NK-92 (cell line): ENCODE results near the gene KCTD16.

Experiments used
- DNase-seq: peaks from one replicate; lab custom pipeline; 2025; ENCODE audit not compliant: unreplicated experiment; lab: John Stamatoyannopoulos, UW

The KCTD16 gene

GRCh38 chr5:144162686-144163085 is 8.0 kb upstream of the KCTD16 start:
- no peak for DNase-seq

DNA sequence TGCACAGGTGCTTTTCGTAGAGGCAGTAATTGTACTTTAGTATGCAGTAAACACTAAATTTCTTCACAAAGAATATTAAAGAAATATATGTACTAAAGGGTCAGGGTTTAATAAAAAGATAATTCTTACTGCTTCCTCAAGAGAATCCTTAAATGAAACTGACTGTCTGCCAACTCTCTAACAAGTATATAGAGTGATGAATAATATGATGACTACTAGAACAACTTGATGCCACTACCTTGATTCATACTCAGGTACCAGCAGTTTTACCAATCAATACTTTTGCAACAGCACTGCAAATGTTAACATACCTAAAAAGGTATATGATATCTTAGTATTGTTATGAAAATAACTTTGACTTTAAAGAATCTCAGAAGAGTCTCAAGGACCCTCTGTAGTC is 4.0 kb upstream of the KCTD16 start:
- DNase-seq = no peak

- DNase-seq = no peak
Observed at GRCh38 chr5:144167998-144168397, 2.7 kb upstream of the KCTD16 start.

DNA sequence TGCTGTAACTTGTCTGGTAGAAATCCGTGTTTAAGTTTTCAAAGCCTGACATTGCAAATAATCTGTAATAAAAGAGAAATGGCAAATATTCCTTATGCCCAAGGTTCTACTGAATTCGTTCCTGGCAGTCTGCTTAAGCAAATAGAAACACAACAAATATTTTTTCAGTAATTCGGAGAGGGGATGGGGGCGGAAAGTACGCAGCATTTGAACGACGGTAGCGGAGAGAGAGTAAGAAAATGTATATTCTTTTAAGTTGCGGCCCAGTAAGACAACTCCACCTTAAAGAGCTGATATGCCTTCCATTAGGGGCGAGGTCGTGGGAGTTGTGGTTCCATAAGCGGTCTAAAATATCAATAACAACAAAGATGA is 783 bp upstream of the KCTD16 start:
- DNase-seq = no peak

- DNase-seq = no peak
Observed at GRCh38 chr5:144173766-144174165, 3.1 kb downstream of the KCTD16 start.

DNA sequence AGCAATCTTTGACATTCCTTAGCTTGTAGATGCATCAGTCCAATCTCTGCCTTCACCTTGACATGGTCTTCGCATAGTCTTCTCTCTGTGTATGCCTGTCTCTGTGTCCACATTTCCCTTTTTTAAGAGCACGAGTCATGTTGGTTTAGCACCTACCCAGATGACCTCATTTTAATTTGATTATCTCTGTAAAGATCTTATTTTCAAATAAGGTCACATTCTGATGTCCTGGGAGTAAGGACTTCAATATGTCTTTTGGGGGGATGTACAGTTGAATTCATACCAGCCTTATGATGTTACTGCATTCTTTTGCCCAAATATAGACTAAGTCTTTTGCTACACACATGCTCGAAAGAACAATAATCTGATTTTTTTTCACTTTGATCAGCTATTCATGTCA is 6.9 kb downstream of the KCTD16 start:
- DNase-seq = no peak

- no peak for DNase-seq
Observed at GRCh38 chr5:144179226-144179625, 8.6 kb downstream of the KCTD16 start.

DNA sequence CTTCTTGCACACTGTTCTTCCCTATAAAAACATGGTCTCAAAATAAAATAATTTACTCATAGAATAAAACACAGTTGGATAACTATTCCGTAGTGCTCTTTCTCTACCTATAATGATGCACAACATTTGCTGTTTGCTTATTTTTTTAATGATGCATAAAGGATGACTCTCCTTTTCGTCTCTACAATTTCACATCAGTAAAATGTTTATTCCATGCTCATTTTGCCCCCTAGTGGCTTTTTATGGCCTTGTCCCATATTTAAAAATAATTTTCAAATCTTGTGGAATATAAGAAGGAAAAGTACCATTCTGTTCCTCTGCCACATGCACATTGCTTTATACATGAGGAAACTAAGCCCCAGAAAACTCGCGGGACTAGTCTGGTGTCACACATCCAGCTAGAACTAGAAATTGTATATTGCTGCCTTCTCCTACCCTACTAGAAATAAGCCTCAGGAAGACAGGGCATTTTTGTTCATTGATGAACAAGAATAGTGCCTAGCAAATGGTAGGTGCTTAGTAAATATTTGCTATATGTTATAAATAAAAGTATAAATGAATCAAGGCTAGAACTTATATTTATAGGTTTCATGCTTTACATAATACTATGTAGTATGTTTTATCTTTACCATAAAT is 12.7 kb downstream of the KCTD16 start:
- no peak for DNase-seq

DNA sequence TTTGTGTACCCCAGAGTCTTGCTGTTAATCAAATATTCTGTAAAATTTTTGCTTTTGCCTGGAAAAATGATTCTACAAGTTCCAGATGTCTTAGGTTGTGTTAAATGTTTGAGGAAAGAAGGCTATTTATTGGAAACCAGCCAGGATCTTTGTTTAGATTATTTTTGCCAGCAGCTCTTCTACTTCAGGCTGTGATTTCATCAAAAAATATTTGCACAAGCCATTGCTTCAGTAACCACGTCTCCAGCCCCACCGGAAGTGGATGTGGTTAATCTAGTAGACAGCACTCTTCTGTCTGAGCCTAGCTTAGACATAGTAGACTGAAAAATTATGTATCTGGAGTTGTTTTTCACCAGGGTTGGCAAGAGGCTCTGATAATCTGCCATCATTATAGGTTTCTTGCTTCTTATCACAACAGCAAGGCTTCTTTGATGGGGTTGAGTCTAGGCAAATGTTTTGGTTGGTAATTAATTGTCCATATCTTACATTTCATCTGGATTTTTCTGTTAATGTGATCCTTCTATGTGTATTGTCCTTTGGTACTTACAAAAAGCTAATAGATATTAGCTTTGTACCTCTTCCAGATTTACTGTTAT is 17.1 kb downstream of the KCTD16 start:
- no peak for DNase-seq

- DNase-seq = no peak
Observed at GRCh38 chr5:144189800-144190429, 19.2 kb downstream of the KCTD16 start.

GRCh38 chr5:144191531-144191930 is 20.9 kb downstream of the KCTD16 start:
- no peak for DNase-seq

DNA sequence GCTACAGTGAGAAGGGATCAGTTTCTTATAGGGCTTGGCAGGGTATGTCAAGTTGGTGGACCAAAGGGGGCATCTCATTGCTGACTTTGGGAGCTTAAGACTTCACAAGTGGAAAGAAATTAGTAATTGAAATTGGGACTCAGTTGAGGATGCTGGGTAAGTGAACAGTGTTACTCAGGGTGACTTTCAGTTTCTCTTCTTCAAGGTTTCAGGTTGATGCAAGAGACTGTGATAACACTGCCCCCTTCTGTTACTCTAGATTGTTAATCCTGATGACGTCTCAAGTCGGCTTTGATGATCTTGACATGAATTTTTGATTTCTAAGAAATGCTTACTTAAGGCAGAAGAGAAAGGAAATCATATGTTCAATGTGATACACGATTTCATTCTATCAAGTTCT is 21.3 kb downstream of the KCTD16 start:
- DNase-seq = no peak

- no peak for DNase-seq
Observed at GRCh38 chr5:144192661-144193060, 22.0 kb downstream of the KCTD16 start.

DNA sequence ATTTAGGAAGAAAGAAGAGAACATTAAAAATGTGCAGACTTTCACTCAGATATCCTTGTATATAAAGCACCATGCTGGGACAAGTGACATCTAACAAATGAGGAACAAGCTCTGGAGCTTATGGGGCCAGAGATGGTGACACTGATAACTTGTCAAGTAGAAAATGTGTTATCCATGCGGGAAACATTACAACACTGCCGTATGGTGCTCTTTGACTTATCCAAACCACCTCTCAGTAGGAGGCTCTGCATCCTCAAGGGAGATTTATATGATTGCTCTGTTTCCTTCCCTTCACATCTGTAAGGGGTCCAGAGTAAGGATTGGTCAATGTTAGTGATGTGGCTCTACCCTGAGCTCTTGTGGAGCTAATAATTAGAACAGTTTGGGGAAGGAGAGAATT is 23.5 kb downstream of the KCTD16 start:
- DNase-seq = no peak

DNA sequence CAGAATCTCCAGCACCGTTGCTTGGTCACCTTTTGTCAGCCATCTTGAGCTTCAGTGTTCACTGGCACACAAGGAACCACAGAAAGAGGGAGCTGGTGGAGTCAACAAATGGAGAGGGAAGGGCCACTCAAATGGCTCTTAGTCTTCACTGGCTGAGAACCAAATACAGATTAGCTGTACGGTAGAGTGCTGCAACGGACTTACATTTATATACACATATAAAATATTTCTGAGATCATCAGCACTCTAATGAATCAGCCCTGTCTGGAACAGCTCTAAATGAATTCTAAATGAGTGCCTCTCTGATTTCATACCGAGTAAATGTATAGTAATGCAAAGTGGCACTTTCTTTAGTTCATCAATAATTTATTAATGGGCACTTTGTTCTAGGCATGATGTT is 24.8 kb downstream of the KCTD16 start:
- no peak for DNase-seq

- no peak for DNase-seq
Observed at GRCh38 chr5:144196612-144197011, 25.9 kb downstream of the KCTD16 start.

GRCh38 chr5:144198386-144198785 is 27.7 kb downstream of the KCTD16 start:
- DNase-seq = no peak

GRCh38 chr5:144201588-144201987 is 30.9 kb downstream of the KCTD16 start:
- no peak for DNase-seq

DNA sequence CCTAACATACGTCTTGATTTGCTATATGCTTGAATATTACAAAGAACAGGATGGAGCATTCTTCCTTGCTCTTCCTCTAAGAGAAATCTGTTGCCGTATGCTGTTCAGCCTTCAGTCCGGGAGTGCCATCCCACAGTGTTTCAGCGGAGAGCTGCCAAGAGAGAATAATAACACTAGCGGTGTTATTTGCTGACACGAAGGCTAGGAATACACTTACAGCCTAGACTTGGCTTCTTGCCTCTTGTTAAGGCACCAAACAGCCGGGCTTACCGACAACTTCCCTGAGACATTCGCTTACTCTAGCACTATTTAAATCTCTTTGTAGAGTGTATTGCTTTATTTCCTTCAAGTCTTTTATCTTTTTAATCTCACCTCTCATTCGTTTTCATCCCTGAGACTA is 31.4 kb downstream of the KCTD16 start:
- no peak for DNase-seq

DNA sequence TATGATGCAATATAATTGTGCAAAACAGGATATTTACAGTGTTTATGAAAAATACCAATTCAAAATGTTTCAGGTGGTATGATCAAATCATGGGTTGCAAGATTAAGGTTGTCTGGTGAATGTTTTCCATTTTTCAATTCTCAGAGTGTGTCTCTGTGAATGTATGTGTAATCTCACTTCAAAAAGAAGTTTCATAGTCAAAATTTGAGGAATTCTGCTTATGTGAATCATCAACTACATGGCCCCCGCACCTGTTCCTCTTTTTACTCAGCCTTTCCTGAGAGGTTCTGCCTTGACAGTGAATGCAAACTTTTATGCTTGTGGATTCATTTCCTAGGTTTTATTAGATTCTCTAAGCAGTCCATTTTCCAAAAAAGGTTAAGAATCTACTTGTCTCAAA is 32.1 kb downstream of the KCTD16 start:
- no peak for DNase-seq

DNA sequence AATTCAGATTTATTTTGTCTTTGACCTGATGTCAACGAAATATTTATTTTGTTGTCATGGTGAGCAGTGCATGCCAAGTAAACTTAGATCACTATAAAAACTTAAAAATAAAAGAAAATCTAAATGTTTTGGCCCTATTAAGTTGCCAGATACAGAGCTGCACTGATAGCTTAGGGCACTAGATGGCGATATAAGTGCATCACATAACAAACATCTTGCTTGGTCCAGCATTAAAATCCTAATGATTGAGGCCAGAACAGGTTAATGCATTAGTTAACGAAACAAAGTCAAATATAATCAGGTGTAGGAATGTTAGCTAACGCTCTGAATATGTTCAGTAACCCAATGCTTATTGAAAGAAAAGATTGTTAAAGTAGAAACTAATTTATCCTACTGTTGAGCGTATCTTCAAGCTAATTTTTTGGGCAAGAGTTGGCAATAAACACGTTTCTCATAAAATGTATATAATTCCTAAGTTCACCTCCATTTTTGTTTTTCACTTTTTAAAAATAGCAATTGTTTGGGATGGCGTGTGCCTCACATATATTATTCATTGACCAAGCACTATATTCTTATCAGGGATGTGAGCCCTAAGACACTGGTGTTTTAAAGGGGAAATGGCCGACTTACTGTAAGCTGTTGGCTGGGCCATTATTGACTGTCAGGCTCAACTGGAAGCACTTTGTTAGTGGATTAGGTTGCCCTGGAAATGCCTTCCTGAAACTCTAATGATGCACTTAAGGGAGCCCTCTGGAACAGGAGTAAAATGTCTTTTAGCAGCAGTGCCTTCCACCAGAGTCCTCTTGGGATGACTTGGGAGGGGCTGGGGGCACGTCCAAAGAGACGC is 33.3 kb downstream of the KCTD16 start:
- DNase-seq = no peak

GRCh38 chr5:144205141-144205551 is 34.5 kb downstream of the KCTD16 start:
- DNase-seq = no peak
